ENCODE measurements around the gene PGLYRP4.

GRCh38 chr1:153307221-153307600, 41.4 kb downstream of the PGLYRP4 start:
- TF ChIP-seq CTCF (conservative IDR thresholded peaks at IDR 0.05; ENCODE audit: low read depth, low read length) (no peak), POLR2A (IDR thresholded peaks at IDR 0.05; ENCODE audit: low read depth, low read length) (no peak), CHD1 (IDR thresholded peaks at IDR 0.05; ENCODE audit: low read depth, low read length) (no peak), RCOR1 (IDR thresholded peaks at IDR 0.05; ENCODE audit: insufficient replicate concordance, low read length) (no peak), MXI1 (IDR thresholded peaks at IDR 0.05; ENCODE audit: borderline replicate concordance, low read depth, low read length) (no peak), MAFK (IDR thresholded peaks at IDR 0.05; ENCODE audit: low read depth, low read length) (no peak), USF2 (IDR thresholded peaks at IDR 0.05; ENCODE audit: low read depth, low read length) (no peak), MAZ (IDR thresholded peaks at IDR 0.05; ENCODE audit: borderline replicate concordance, low read depth, low read length) (no peak), RFX5 (IDR thresholded peaks at IDR 0.05; ENCODE audit: low read depth, low read length) (no peak), BHLHE40 (IDR thresholded peaks at IDR 0.05; ENCODE audit: low read depth, low read length) (no peak)
